WTC11 (cell line): ENCODE results near the gene CDK4.

Experiments
- AFF4 ChIP-seq: sonication (generic); formaldehyde crosslinking; IDR thresholded peaks from 2 replicates; pipeline ENCODE4 v1.8.1; 2023; ENCODE audit warnings: mild to moderate bottlenecking, missing genetic modification reagents, borderline replicate concordance
- ATF1 ChIP-seq: sonication (generic); formaldehyde crosslinking; IDR thresholded peaks from 2 replicates; pipeline ENCODE4 v1.8.1; 2023; ENCODE audit warnings: mild to moderate bottlenecking, moderate library complexity, missing genetic modification reagents
- CTCF ChIP-seq: fragments of 200-600 bp; IDR thresholded peaks from 2 replicates; pipeline ENCODE4 v1.8.0; 2022; ENCODE audit warnings: antibody characterized with exemption
- ELF4 ChIP-seq: sonication (generic); formaldehyde crosslinking; IDR thresholded peaks from 2 replicates; pipeline ENCODE4 v1.8.1; 2022; ENCODE audit warnings: low read depth, mild to moderate bottlenecking, moderate library complexity, missing genetic modification reagents
- IRF1 ChIP-seq: sonication (generic); formaldehyde crosslinking; IDR thresholded peaks from 2 replicates; pipeline ENCODE4 v1.8.0; 2023; ENCODE audit warnings: missing genetic modification reagents
- NR1H2 ChIP-seq: sonication (generic); formaldehyde crosslinking; IDR thresholded peaks from 2 replicates; pipeline ENCODE4 v1.9.0; 2021; ENCODE audit warnings: mild to moderate bottlenecking, moderate library complexity, missing genetic modification reagents
- TEAD4 ChIP-seq: sonication (generic); formaldehyde crosslinking; IDR thresholded peaks from 2 replicates; pipeline ENCODE4 v1.8.0; 2022; ENCODE audit warnings: mild to moderate bottlenecking, missing genetic modification reagents
- USF2 ChIP-seq: sonication (generic); formaldehyde crosslinking; IDR thresholded peaks from 2 replicates; pipeline ENCODE4 v1.8.1; 2023; ENCODE audit warnings: mild to moderate bottlenecking, missing genetic modification reagents, moderate library complexity

GRCh38 chr12:57730336-57731067, 21.6 kb downstream of the CDK4 start:
- TF ChIP-seq IRF1 (CRISPR knock-in tag) (no peak), CTCF (no peak), AFF4 (CRISPR knock-in tag) (no peak), NR1H2 (CRISPR knock-in tag) (no peak), USF2 (no peak), ATF1 (CRISPR knock-in tag) (no peak), TEAD4 (CRISPR knock-in tag) (no peak), ELF4 (CRISPR knock-in tag) (no peak)
